Chondrocyte (in vitro differentiated cells): ENCODE results near the gene FN3KRP. TPM values are rescaled to one million over a fixed set of nuclear protein-coding genes. Genes with fewer than 3 reads are reported as not detected.

ENCODE experiments used
- DNase-seq: peaks from one replicate; pipeline ENCODE4 v3.0.0; 2021; ENCODE audit warnings: mixed read lengths, low spot score
- H3K27ac Mint-ChIP-seq: one replicate; pipeline ENCODE4 v1.8.0; 2021; ENCODE audit warnings: mild to moderate bottlenecking, moderate library complexity, mixed read lengths; ENCODE audit not compliant: unreplicated experiment
- H3K27me3 Mint-ChIP-seq: 2 replicates; pipeline ENCODE4 v1.8.0; 2021; ENCODE audit warnings: low read depth, mixed read lengths
- H3K36me3 Mint-ChIP-seq: 2 replicates; pipeline ENCODE4 v1.8.0; 2021; ENCODE audit warnings: low read depth, mixed read lengths
- H3K4me1 Mint-ChIP-seq: 2 replicates; pipeline ENCODE4 v1.8.0; 2021; ENCODE audit warnings: low read depth, mild to moderate bottlenecking, mixed read lengths
- H3K4me3 Mint-ChIP-seq: one replicate; pipeline ENCODE4 v1.8.0; 2021; ENCODE audit warnings: mild to moderate bottlenecking, moderate library complexity, mixed read lengths; ENCODE audit not compliant: unreplicated experiment
- H3K9me3 Mint-ChIP-seq: 2 replicates; pipeline ENCODE4 v1.8.0; 2021; ENCODE audit warnings: low read depth, mixed read lengths
- microRNA-seq: library from miRNA; unstranded; fragments of <30 nt; microRNA quantifications from one replicate; pipeline ENCODE4 v1.2.0, GENCODE V29; 2020; ENCODE audit warnings: borderline number of aligned reads
- total RNA-seq: library from RNA; stranded (reverse); gene quantifications from 3 replicates; pipeline ENCODE4 v1.2.1, GENCODE V29; 2021
- TF ChIP-seq, protein P1 (sequence below): fragments of 200-600 bp; sonication (generic); IDR thresholded peaks from 2 replicates; pipeline ENCODE4 v1.5.0; 2021; ENCODE audit warnings: antibody characterized with exemption, mild to moderate bottlenecking, moderate library complexity

FN3KRP gene
- total RNA-seq, 1 donor from 2014 or later: 23.3 TPM

DNA sequence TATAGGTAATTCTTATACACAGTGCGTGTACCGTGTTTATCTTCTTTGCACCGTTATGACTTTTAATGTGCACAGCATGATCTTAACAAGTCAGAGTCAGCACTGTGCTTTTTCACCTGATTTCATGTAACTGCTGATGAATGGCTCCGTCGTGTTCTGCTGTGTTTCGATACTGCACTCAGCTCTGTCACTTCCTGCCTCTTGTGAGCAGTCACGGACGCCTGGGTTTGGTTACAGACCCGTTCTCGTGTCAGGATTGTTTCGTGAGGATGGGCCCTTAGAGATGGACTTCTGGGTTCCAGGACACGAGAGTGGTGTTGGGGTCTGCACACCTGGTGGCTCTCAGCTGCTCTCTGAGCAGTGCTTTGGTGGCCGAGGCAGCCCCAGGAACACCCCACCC is 59.9 kb downstream of the FN3KRP start:
- Mint-ChIP-seq H3K4me3 (no peak overlapping the region), H3K4me1 (peaks cover 9% of the 10 kb centered on the region), H3K27me3 (no peaks in the 10 kb centered on the region), H3K9me3 (no peaks in the 10 kb centered on the region), H3K27ac (no peak overlapping the region), H3K36me3 (peaks cover 3% of the 10 kb centered on the region)
- DNase-seq: no peak
- TF ChIP-seq, protein P1, sequence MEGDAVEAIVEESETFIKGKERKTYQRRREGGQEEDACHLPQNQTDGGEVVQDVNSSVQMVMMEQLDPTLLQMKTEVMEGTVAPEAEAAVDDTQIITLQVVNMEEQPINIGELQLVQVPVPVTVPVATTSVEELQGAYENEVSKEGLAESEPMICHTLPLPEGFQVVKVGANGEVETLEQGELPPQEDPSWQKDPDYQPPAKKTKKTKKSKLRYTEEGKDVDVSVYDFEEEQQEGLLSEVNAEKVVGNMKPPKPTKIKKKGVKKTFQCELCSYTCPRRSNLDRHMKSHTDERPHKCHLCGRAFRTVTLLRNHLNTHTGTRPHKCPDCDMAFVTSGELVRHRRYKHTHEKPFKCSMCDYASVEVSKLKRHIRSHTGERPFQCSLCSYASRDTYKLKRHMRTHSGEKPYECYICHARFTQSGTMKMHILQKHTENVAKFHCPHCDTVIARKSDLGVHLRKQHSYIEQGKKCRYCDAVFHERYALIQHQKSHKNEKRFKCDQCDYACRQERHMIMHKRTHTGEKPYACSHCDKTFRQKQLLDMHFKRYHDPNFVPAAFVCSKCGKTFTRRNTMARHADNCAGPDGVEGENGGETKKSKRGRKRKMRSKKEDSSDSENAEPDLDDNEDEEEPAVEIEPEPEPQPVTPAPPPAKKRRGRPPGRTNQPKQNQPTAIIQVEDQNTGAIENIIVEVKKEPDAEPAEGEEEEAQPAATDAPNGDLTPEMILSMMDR: no peak

Small RNA genes lying within 50 kb of the gene (microRNA-seq; reads per million reads assigned to microRNA genes)
- gene MIR4525: 1.7 reads per million

Other genes starting within 250 kb of the FN3KRP start
- 47.6 to 49.5 TPM (median 49.4 TPM) in 3 replicates for gene FOXK2, start 197.0 kb upstream of the FN3KRP start, total RNA-seq
- gene WDR45B, start 68.3 kb upstream of the FN3KRP start, total RNA-seq: 60.4 to 70.0 TPM (median 67.8 TPM) in 3 replicates
- 16.7 to 20.0 TPM (median 20.0 TPM) in 3 replicates for gene RAB40B, start 18.0 kb upstream of the FN3KRP start, total RNA-seq
- 16.2 to 20.5 TPM (median 19.0 TPM) in 3 replicates for gene FN3K, start 18.9 kb downstream of the FN3KRP start, total RNA-seq
- 53.7 to 62.9 TPM (median 59.8 TPM) in 3 replicates for gene TBCD, start 35.4 kb downstream of the FN3KRP start, total RNA-seq
- gene ZNF750, start 123.3 kb downstream of the FN3KRP start, total RNA-seq: not detected in 3 replicates